Activated T-cell treated with anti-CD3 and anti-CD28 coated beads, Interleukin-2, amount 50 U/mL, for 4 hours (primary cell): ENCODE results near the gene ABCA9. TPM values are rescaled to one million over a fixed set of nuclear protein-coding genes. Genes with fewer than 3 reads are reported as not detected.
"Not testable (repeated sequence)": the region's sequence is repeated elsewhere in the genome, so short reads cannot be mapped to it uniquely, and the experiment has no call there.

Experiments
- ATAC-seq, 2 donors: fragments of 200-7000 bp; cut with Tn5 transposase; one replicate each; pipeline ENCODE4 v1.10.0; 2021
- DNase-seq: peaks from one replicate; pipeline ENCODE4 v3.0.0-alpha.2; 2020
- H3K27me3 Mint-ChIP-seq: one replicate; pipeline ENCODE4 v1.8.0; 2021; ENCODE audit warnings: low read depth, mixed read lengths
- H3K36me3 Mint-ChIP-seq: one replicate; pipeline ENCODE4 v1.8.0; 2022; ENCODE audit warnings: mixed read lengths; ENCODE audit not compliant: insufficient read depth
- H3K4me1 Mint-ChIP-seq: one replicate; pipeline ENCODE4 v1.8.0; 2021; ENCODE audit warnings: low read depth, mixed read lengths
- H3K4me3 Mint-ChIP-seq: one replicate; pipeline ENCODE4 v1.8.0; 2021; ENCODE audit warnings: mild to moderate bottlenecking, moderate library complexity, mixed read lengths
- H3K9me3 Mint-ChIP-seq: one replicate; pipeline ENCODE4 v1.8.0; 2021; ENCODE audit warnings: mixed read lengths
- total RNA-seq, 3 donors: library from RNA; stranded (reverse); gene quantifications; one replicate each; pipeline ENCODE4 v1.2.1, GENCODE V29; 2021

ABCA9 gene
- total RNA-seq, 3 donors from 2014 or later = not detected

- ATAC-seq (no peak), DNase-seq (no peak)
- Mint-ChIP-seq H3K9me3 (peaks cover 15% of the 10 kb centered on the region), H3K4me1 (peaks cover 8% of the 10 kb centered on the region), H3K4me3 (no peak overlapping the region), H3K27me3 (no peaks in the 10 kb centered on the region), H3K36me3 (peaks cover 2% of the 10 kb centered on the region)
Measured at GRCh38 chr17:69075823-69076222, 15.1 kb upstream of the ABCA9 start.

GRCh38 chr17:69073392-69073791 is 12.7 kb upstream of the ABCA9 start:
- H3K4me3 Mint-ChIP-seq, DNase-seq, H3K27me3 Mint-ChIP-seq, H3K36me3 Mint-ChIP-seq, ATAC-seq: not testable (repeated sequence)
- peaks cover 15% of the 10 kb centered on the region for H3K9me3 Mint-ChIP-seq
- peaks cover 13% of the 10 kb centered on the region for H3K4me1 Mint-ChIP-seq

GRCh38 chr17:69072803-69073256 is 12.1 kb upstream of the ABCA9 start:
- DNase-seq, H3K36me3 Mint-ChIP-seq, ATAC-seq, H3K4me3 Mint-ChIP-seq, H3K27me3 Mint-ChIP-seq: not testable (repeated sequence)
- Mint-ChIP-seq H3K4me1 (peaks cover 15% of the 10 kb centered on the region), H3K9me3 (peaks cover 15% of the 10 kb centered on the region)

- not testable (repeated sequence) for H3K27me3 Mint-ChIP-seq, H3K36me3 Mint-ChIP-seq, H3K4me3 Mint-ChIP-seq, ATAC-seq, DNase-seq
- H3K4me1 Mint-ChIP-seq = peaks cover 22% of the 10 kb centered on the region
- H3K9me3 Mint-ChIP-seq = peaks cover 15% of the 10 kb centered on the region
Measured at GRCh38 chr17:69071233-69071586, 10.5 kb upstream of the ABCA9 start.

GRCh38 chr17:69070378-69071232 is 9.9 kb upstream of the ABCA9 start:
- Mint-ChIP-seq H3K9me3 (peaks cover 15% of the 10 kb centered on the region), H3K4me1 (peaks cover 27% of the 10 kb centered on the region)
- not testable (repeated sequence) for H3K36me3 Mint-ChIP-seq, H3K27me3 Mint-ChIP-seq, DNase-seq, ATAC-seq, H3K4me3 Mint-ChIP-seq

GRCh38 chr17:69069226-69069750 is 8.6 kb upstream of the ABCA9 start:
- H3K4me1 Mint-ChIP-seq = peaks cover 34% of the 10 kb centered on the region
- peaks cover 5% of the 10 kb centered on the region for H3K27me3 Mint-ChIP-seq
- no peak for DNase-seq
- H3K4me3 Mint-ChIP-seq = no peak overlapping the region
- H3K9me3 Mint-ChIP-seq = peaks cover 13% of the 10 kb centered on the region
- no peak for ATAC-seq
- no peaks in the 10 kb centered on the region for H3K36me3 Mint-ChIP-seq

GRCh38 chr17:69067274-69068047 is 6.7 kb upstream of the ABCA9 start:
- H3K36me3 Mint-ChIP-seq = no peaks in the 10 kb centered on the region
- H3K9me3 Mint-ChIP-seq = peaks cover 6% of the 10 kb centered on the region
- peaks cover 8% of the 10 kb centered on the region for H3K27me3 Mint-ChIP-seq
- DNase-seq (no peak), ATAC-seq (no peak)
- H3K4me1 Mint-ChIP-seq = peaks cover 34% of the 10 kb centered on the region
- no peak overlapping the region for H3K4me3 Mint-ChIP-seq

- peaks cover 32% of the 10 kb centered on the region for H3K4me1 Mint-ChIP-seq
- no peak overlapping the region for H3K4me3 Mint-ChIP-seq
- peaks cover 8% of the 10 kb centered on the region for H3K27me3 Mint-ChIP-seq
- H3K36me3 Mint-ChIP-seq = no peaks in the 10 kb centered on the region
- no peaks in the 10 kb centered on the region for H3K9me3 Mint-ChIP-seq
- no peak for DNase-seq
- ATAC-seq = no peak
Measured at GRCh38 chr17:69066482-69066881, 5.8 kb upstream of the ABCA9 start.

- Mint-ChIP-seq H3K4me1 (peaks cover 21% of the 10 kb centered on the region), H3K9me3 (no peaks in the 10 kb centered on the region), H3K4me3 (no peak overlapping the region), H3K36me3 (no peaks in the 10 kb centered on the region), H3K27me3 (peaks cover 8% of the 10 kb centered on the region)
- DNase-seq (no peak), ATAC-seq (no peak)
Measured at GRCh38 chr17:69065113-69065512, 4.4 kb upstream of the ABCA9 start.

- Mint-ChIP-seq H3K36me3 (no peaks in the 10 kb centered on the region), H3K4me1 (peaks cover 21% of the 10 kb centered on the region), H3K4me3 (no peak overlapping the region)
Measured at GRCh38 chr17:69064476-69064875, 3.7 kb upstream of the ABCA9 start.

GRCh38 chr17:69064001-69064400 is 3.3 kb upstream of the ABCA9 start:
- ATAC-seq (no peak), DNase-seq (no peak)
- H3K27me3 Mint-ChIP-seq = peaks cover 10% of the 10 kb centered on the region
- peaks cover 21% of the 10 kb centered on the region for H3K4me1 Mint-ChIP-seq
- peaks cover 2% of the 10 kb centered on the region for H3K9me3 Mint-ChIP-seq
- no peak overlapping the region for H3K4me3 Mint-ChIP-seq
- no peaks in the 10 kb centered on the region for H3K36me3 Mint-ChIP-seq

More at GRCh38 chr17:69064476-69064875, 3.7 kb upstream of the ABCA9 start:
- H3K9me3 Mint-ChIP-seq = no peaks in the 10 kb centered on the region
- DNase-seq (no peak), ATAC-seq (no peak)
- peaks cover 8% of the 10 kb centered on the region for H3K27me3 Mint-ChIP-seq

GRCh38 chr17:69062860-69063581 is 2.3 kb upstream of the ABCA9 start:
- DNase-seq = no peak
- H3K4me1 Mint-ChIP-seq = peaks cover 19% of the 10 kb centered on the region
- no peak overlapping the region for H3K4me3 Mint-ChIP-seq
- ATAC-seq = no peak
- peaks cover 10% of the 10 kb centered on the region for H3K27me3 Mint-ChIP-seq
- H3K36me3 Mint-ChIP-seq = no peaks in the 10 kb centered on the region
- peaks cover 4% of the 10 kb centered on the region for H3K9me3 Mint-ChIP-seq

- ATAC-seq = no peak
- H3K4me1 Mint-ChIP-seq = peaks cover 17% of the 10 kb centered on the region
- H3K4me3 Mint-ChIP-seq = no peak overlapping the region
- H3K9me3 Mint-ChIP-seq = peaks cover 10% of the 10 kb centered on the region
- no peak for DNase-seq
- H3K36me3 Mint-ChIP-seq = no peaks in the 10 kb centered on the region
- peaks cover 10% of the 10 kb centered on the region for H3K27me3 Mint-ChIP-seq
Measured at GRCh38 chr17:69061721-69062556, 1.2 kb upstream of the ABCA9 start.
